H1 (cell line): ENCODE measurements around the gene RIBC1. TPM values are rescaled to one million over a fixed set of nuclear protein-coding genes. Genes with fewer than 3 reads are reported as not detected.

ENCODE experiments used
- CHD7 ChIP-seq: fragments of 300-600 bp; sonication (generic); IDR thresholded peaks from 2 replicates; pipeline ENCODE4 v1.7.1; 2012; ENCODE audit warnings: low read length, moderate library complexity, mild to moderate bottlenecking, inconsistent platforms; ENCODE audit not compliant: insufficient replicate concordance
- polyA plus RNA-seq, 7 experiments: library from polyadenylated mRNA; depleted of rRNA in 3 of 7; stranded (reverse) in 5 of 7; unstranded in 2 of 7; fragments of >200 nt in 5 of 7; fragments of 200-250 nt in 2 of 7; gene quantifications; 1 replicate in 5 of 7; 2 replicates in 1 of 7; 4 replicates in 1 of 7; pipeline versions ENCODE4 v1.2.1 to v1.2.3, GENCODE V29; 2011 to 2013; ENCODE audit warnings: missing spikeins in 2 of 7, mixed read lengths in 2 of 7
- total RNA-seq: library from RNA; stranded (reverse); fragmentation: NEBNext Ultra II Directional; extraction: Animal tissue kit (Norgen Biotek cat#: 25700); gene quantifications from 2 replicates; pipeline ENCODE4 v1.2.1, GENCODE V29; 2021

The RIBC1 gene
- total and polyA plus RNA-seq, 2 of the 8 experiments (the other 6 are each of a cell fraction or from before 2014, with no cell fraction given) = 0.41 to 0.97 TPM

- no peak for TF ChIP-seq CHD7
Measured at GRCh38 chrX:53474707-53475106, 52.0 kb downstream of the RIBC1 start (continued).
